ENCODE results near the gene H1-8. TPM values are rescaled to one million over a fixed set of nuclear protein-coding genes. Genes with fewer than 3 reads are reported as not detected.

Gene H1-8
- total RNA-seq, 1 experiment from 2014 or later, result not detected

- Histone ChIP-seq H4K20me1 (ENCODE audit: insufficient read depth) (no peaks in the 10 kb centered on the region), H3K9ac (ENCODE audit: low read length) (no peak overlapping the region), H3K27me3 (ENCODE audit: insufficient read depth, low read length) (no peaks in the 10 kb centered on the region), H3K27ac (ENCODE audit: low read depth, low read length) (no peak overlapping the region), H3K79me2 (ENCODE audit: insufficient read depth, low read length) (peaks cover 39% of the 10 kb centered on the region), H3K9me2 (ENCODE audit: insufficient read depth) (no peaks in the 10 kb centered on the region), H3K36me3 (ENCODE audit: control insufficient read depth in 1 of 2, insufficient read depth in 2 of 2, low read length in 2 of 2) (no peaks in the 10 kb centered on the region), H3K4me3 (replicated peaks in 1 of 2; ENCODE audit: low read depth in 1 of 2, low read length in 2 of 2) (no peak overlapping the region), H3K4me1 (ENCODE audit: control insufficient read depth in 1 of 2, insufficient read depth in 2 of 2, low read length in 2 of 2) (peaks cover 7 to 18% of the 10 kb centered on the region in 2 experiments), H2AFZ (ENCODE audit: low read depth, low read length, poor library complexity, severe bottlenecking) (no peak overlapping the region), H3K4me2 (ENCODE audit: low read length) (no peak overlapping the region), H3K9me3 (ENCODE audit: control insufficient read depth in 1 of 2, insufficient read depth in 1 of 2, low read depth in 1 of 2, low read length in 2 of 2) (no peaks in the 10 kb centered on the region)
- RAD21 ChIA-PET (ENCODE audit: low non-redundant PET in 1 of 2, low total read pairs in 2 of 2, uncharacterized antibody in 2 of 2, unreplicated experiment in 2 of 2), result no interaction called here
- BruUV-seq (replicated peaks), result no TSS peak
- CTCF ChIA-PET, result no interaction called here
- POLR2A ChIA-PET, result no interaction called here
- ATAC-seq (no peak), DNase-seq (ENCODE audit: low read depth, low spot score) (no peak)
- intact Hi-C loops (cut with micrococcal nuclease), result no loop called here
- TF ChIP-seq POLR2AphosphoS5 (IDR thresholded peaks at IDR 0.05; ENCODE audit: low read depth, low read length) (no peak), SRF (IDR thresholded peaks at IDR 0.05; ENCODE audit: low read depth) (no peak), TCF7L2 (IDR thresholded peaks at IDR 0.05; ENCODE audit: borderline replicate concordance, extremely low read depth, insufficient read depth, insufficient read length) (no peak), EZH2phosphoT487 (IDR thresholded peaks at IDR 0.05; ENCODE audit: borderline replicate concordance) (no peak), RAD21 (IDR thresholded peaks at IDR 0.05; ENCODE audit: low read depth) (no peak), CBX3 (IDR thresholded peaks at IDR 0.05; ENCODE audit: low read depth) (no peak), FOSL1 (IDR thresholded peaks at IDR 0.05; ENCODE audit: low read depth) (no peak), ATF3 (IDR thresholded peaks at IDR 0.05) (no peak), POLR2A (IDR thresholded peaks at IDR 0.05; ENCODE audit: borderline replicate concordance, extremely low read depth, insufficient read depth, insufficient read length) (no peak), SIN3A (IDR thresholded peaks at IDR 0.05; ENCODE audit: low read depth) (no peak), SP1 (IDR thresholded peaks at IDR 0.05; ENCODE audit: low read depth) (no peak), ZFX (IDR thresholded peaks at IDR 0.05) (no peak), EGR1 (IDR thresholded peaks at IDR 0.05; ENCODE audit: low read depth) (no peak), YY1 (IDR thresholded peaks at IDR 0.05; ENCODE audit: extremely low read depth, insufficient replicate concordance, low read depth, low read length) (no peak), REST (IDR thresholded peaks at IDR 0.05; ENCODE audit: low read depth) (no peak), ZNF274 (IDR thresholded peaks at IDR 0.05; ENCODE audit: low read depth, low read length) (no peak), CTCF (IDR thresholded peaks at IDR 0.05 in 2 of 3, conservative IDR thresholded peaks at IDR 0.05 in 1 of 3; ENCODE audit: borderline replicate concordance in 1 of 3, insufficient read depth in 1 of 3, low read depth in 2 of 3, low read length in 2 of 3) (no peak)
- TF ChIP-seq, protein P1, sequence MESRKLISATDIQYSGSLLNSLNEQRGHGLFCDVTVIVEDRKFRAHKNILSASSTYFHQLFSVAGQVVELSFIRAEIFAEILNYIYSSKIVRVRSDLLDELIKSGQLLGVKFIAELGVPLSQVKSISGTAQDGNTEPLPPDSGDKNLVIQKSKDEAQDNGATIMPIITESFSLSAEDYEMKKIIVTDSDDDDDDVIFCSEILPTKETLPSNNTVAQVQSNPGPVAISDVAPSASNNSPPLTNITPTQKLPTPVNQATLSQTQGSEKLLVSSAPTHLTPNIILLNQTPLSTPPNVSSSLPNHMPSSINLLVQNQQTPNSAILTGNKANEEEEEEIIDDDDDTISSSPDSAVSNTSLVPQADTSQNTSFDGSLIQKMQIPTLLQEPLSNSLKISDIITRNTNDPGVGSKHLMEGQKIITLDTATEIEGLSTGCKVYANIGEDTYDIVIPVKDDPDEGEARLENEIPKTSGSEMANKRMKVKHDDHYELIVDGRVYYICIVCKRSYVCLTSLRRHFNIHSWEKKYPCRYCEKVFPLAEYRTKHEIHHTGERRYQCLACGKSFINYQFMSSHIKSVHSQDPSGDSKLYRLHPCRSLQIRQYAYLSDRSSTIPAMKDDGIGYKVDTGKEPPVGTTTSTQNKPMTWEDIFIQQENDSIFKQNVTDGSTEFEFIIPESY (IDR thresholded peaks at IDR 0.05; ENCODE audit: extremely low read depth, insufficient replicate concordance, low read length), result no peak
These were observed 55.5 kb downstream of the H1-8 start for GRCh38 chr3:129598484-129598883.
